ENCODE measurements around the gene PAX6.

PAX6 gene

DNA sequence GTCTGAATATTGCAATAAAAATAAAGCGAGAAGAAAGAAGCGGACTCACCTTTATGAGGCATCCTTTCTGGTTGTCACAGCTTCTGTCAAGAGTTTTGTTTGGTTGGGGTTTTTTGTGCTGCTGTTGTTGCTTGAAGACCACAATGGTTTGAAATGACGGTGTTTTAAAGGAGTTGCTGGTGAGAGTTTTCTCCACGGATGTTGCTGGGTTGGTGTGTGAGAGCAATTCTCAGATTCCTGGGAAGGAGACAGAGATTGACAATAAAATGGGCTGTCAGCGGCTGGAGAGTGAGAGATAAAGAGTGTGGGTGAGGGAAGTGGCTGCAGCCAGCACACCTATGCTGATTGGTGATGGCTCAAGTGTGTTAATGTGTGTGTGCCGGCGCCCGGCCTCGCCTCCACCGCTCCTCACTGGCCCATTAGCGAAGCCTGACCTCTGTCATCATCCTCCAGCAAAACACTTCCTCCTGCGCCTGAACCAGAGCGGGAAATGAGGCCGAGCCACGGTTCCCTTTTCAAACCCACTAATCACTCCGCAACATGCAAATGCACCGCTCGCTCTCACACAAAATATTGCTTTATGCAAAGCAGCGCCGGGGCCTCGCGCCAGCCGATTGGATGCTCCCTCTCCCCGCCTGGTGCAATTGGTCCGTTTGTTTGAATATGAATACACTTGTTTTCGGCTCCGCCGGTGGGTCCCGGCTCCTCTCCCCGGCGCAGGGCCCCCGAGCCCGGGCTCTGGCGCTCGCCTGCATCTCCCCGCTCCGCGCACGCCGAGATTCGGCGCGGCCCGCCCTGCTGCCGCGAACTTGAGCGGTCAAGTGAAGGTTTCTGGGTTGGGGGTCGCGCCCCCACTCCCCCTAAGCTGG, at the start of gene PAX6:
Gene PAX6 (minus strand): TSS at position 544 of the 869 bp plus-strand sequence. CDS start 4,911 bp downstream, outside the sequence.
- no peak for DNase-seq (ENCODE audit: low read depth)

DNA sequence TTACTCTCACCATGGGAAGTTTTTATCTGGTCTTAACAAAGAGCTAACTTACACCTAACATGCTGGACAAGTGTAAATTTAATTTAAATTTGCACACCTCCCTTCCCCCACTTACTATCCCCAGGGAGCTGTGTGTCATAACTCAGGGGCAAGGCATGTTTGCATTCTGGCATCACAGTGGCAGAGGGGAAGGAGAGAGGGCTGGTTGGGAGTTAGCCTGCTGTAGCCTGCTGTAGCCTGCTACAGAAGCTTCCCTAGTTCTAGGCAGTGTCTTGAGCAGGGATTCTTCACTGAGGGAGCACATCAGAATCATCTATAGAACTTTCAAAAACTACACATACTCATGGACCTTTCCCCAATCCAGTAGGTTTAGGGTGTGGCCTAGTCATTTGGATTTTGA, 49.3 kb upstream of the PAX6 start:
- DNase-seq (ENCODE audit: low read depth): no peak

- DNase-seq (ENCODE audit: low read depth): no peak
Measured at GRCh38 chr11:31856248-31856647, 45.1 kb upstream of the PAX6 start.

- DNase-seq (ENCODE audit: low read depth): no peak
Measured at GRCh38 chr11:31855466-31855865, 44.3 kb upstream of the PAX6 start.

DNA sequence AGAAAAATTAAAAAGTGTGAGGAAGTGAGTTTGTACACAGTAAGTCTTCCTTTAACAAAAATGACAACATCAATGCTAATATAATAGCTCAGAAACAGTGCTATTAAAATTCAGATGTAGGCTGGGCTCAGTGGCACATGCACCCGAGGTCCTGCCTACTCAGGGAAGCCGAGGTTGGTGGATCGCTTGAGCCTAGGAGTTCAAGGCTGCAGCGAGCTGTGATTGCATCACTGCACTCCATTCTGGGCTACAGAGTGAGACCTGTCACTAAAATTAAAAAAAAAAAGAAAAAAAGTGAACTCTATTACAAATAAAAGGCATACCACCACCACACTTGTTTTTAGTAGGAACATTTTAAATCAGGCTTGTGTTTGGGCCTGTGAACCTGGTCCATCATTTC, 39.2 kb upstream of the PAX6 start:
- DNase-seq (ENCODE audit: low read depth): no peak

DNA sequence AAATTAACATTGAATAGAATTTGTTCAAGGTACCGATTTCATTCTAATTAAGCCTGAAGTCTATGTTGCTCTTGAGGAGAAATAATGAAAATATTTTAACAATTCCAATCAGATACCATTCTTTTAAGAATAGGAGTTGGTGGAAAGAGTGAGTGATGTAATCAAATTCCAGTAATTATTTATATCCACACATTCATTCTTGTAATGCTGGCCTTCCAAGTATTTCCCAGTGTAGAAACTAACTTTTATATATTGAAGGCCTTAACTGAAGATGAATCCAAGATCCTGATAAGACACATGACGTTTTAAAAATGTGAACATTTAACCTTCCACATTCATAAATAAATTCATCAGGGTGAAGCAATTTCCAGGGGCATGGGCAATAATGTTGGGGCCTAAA, 36.6 kb upstream of the PAX6 start:
- DNase-seq (ENCODE audit: low read depth): no peak

DNA sequence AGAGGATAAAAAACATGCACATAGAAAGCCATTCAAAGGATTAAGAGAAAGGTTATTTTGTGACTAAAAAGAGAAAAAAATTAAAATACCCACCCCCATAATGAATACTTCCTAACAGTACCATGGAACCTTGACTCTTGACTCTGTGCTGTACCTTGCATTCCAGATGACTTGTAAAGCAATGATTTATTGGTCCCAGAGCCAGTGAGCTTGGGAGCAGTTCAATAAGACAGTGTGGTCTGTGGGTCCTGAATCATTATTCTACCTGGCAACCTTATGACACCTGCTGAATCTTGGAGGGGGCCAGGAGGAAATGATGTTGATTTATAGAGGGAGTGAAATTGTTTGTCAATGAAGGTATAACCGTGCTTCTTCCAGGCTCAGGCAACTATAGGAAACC, 34.2 kb upstream of the PAX6 start:
- DNase-seq (ENCODE audit: low read depth): no peak

- DNase-seq (ENCODE audit: low read depth): no peak
Measured at GRCh38 chr11:31844351-31844750, 33.2 kb upstream of the PAX6 start.

DNA sequence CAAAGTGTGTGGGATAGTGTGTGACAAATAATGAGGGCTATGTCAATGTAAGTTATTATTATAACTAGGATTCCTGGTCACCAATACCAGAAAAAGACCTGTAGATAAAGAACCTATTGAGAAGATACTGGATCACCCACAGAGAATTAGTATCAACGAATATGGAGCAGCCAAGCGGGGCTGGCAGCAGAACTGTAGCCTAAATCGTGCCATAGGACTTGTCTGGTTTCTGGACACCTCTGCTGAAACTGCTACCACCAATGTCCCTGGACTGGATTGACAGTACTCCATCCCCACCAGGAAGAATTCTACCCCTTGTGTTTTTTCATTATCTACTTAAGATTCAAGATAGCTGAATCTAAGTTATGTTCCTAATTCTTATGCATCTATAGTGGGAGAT, 30.3 kb upstream of the PAX6 start:
- DNase-seq (ENCODE audit: low read depth): no peak

DNA sequence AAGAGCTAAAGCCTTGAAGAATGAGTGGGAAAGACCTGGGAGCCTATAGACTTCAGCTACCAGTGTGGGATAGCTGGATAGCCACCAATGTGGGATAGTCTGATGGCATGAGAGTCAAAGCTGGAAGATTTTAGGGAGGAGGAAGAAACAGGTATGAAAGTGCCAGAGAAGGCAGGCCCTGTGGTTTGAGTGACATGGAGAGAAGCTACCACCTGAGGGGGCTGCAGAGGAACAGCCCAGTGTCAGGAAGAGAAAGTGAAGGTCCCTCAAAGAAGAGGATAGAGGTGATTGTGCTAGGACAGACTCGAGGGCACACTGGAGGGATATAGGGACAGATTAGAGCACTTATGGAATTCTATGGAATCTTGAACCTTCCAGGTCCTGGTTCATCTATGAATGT, 23.1 kb upstream of the PAX6 start:
- no peak for DNase-seq (ENCODE audit: low read depth)

GRCh38 chr11:31830406-31830805, 19.3 kb upstream of the PAX6 start:
- no peak for DNase-seq (ENCODE audit: low read depth)

- DNase-seq (ENCODE audit: low read depth): no peak
Measured at GRCh38 chr11:31828217-31828616, 17.1 kb upstream of the PAX6 start.

- no peak for DNase-seq (ENCODE audit: low read depth)
Measured at GRCh38 chr11:31827455-31828206, 16.5 kb upstream of the PAX6 start.

DNA sequence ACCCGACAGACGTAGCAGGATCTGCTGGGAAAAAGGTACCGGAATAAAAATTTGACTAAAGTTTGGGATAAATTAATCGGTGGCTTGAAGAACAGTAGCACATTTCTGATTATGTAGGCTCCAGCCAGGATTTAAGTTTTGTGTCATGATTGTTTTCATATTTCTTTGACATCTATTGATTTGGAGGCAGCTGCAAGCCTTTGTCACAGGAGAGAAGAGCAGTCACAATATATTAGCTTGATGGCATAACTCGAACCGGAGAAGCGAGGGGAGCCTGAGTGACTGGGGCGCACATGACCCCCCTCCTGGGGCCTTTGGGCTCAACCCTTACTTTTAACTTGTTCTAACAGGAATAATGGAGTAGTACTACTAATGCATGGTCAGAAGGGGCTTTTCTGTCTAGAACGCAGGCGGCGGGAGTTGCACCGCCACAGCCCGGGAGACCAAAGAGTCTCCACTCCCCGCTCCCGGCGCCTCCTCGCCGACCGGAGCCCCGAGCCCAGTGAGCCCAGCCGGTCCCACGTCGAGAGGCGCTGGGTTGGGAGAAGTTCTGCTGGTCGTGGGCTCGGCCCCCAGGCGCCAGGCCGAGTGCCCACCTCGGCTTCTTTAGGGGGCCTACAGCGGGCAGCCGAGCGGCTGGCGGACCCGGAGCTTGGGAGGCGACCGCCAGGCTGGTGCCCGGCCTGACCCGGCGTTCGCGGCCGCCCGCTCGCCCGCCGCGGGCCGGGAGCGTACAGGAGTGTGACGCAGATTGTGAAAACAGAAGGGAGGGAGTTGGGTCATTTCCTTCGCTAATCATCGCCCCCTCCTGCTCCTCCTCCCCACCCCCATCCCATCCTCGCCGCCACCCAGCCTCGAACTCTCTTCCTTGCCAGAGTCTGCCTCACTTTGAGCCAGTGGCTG, 15.7 kb upstream of the PAX6 start:
- DNase-seq (ENCODE audit: low read depth): no peak

GRCh38 chr11:31825838-31826484, 14.8 kb upstream of the PAX6 start:
- no peak for DNase-seq (ENCODE audit: low read depth)

GRCh38 chr11:31824879-31825837, 14.0 kb upstream of the PAX6 start:
- DNase-seq (ENCODE audit: low read depth): no peak

GRCh38 chr11:31824332-31824878, 13.3 kb upstream of the PAX6 start:
- DNase-seq (ENCODE audit: low read depth): no peak

- no peak for DNase-seq (ENCODE audit: low read depth)
Measured at GRCh38 chr11:31823644-31824331, 12.7 kb upstream of the PAX6 start.

DNA sequence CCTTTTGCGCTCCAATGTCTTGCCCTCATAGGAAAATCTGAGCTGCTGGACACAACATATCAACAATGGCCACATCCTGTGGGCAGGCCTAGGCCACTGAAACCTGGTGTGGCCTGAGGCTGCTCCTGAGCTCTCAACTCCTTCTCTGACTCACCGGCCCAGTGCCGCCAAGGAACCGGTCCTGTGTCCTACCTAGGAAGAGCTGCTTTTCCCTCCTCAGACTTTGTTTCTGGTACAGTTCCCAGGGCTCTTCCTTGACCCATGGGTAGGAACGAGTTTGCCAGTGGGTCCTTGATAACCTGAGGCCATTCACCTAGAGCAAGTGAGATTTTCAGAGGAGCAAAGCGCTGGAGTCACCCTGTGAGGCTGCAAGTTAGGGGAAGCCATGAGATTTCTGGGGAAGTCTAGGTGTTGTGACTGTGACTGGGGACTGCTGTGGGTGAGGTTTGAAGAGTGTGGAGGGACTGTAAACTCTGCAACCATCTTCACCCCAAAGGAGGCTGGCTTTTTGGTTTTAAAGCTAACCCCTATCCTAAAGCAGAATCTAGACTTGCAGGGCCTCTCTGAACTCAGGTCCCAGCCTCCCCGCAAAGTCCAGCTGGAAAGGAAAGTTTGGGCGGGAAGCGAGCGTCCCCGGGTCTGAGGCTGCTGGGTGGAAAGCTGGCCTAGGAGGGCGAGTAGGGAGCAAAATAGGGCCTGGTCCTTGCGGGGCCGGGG, 12.0 kb upstream of the PAX6 start:
- no peak for DNase-seq (ENCODE audit: low read depth)

Measured in activated T-helper 9 cell treated with anti-CD3 and anti-CD28 coated beads, Interleukin-2, amount 50 U/mL, for 16 hours (primary cell).